Measurements from ENCODE around the gene PYGO1. TPM values are rescaled to one million over a fixed set of nuclear protein-coding genes. Genes with fewer than 3 reads are reported as not detected.
"Not testable (repeated sequence)": the region's sequence is repeated elsewhere in the genome, so short reads cannot be mapped to it uniquely, and the experiment has no call there.

Gene PYGO1
- polyA plus RNA-seq, 3 donors, result not detected

- H3K4me1 ChIP-seq (ENCODE audit: control insufficient read depth in 1 of 2, insufficient read depth in 2 of 2, low read length in 2 of 2), result peaks cover 27 to 40% of the 10 kb centered on the region in 2 donors
These were observed 91.4 kb downstream of the PYGO1 start for GRCh38 chr15:55496716-55497115.

GRCh38 chr15:55494931-55495330 lies 93.2 kb downstream of the PYGO1 start:
- Histone ChIP-seq H2AFZ (ENCODE audit: insufficient read depth, low read depth, low read length, poor library complexity, severe bottlenecking) (no peak overlapping the region), H4K20me1 (ENCODE audit: insufficient read depth, low read length) (no peaks in the 10 kb centered on the region), H3K36me3 (replicated peaks in 1 of 2; ENCODE audit: control insufficient read depth in 1 of 2, insufficient read depth in 2 of 2, low read length in 2 of 2) (no peaks in the 10 kb centered on the region), H3K4me1 (ENCODE audit: control insufficient read depth in 1 of 2, insufficient read depth in 2 of 2, low read length in 2 of 2) (peaks cover 27 to 40% of the 10 kb centered on the region in 2 donors), H3K4me3 (replicated peaks in 1 of 3; ENCODE audit: low read depth in 2 of 3, low read length in 3 of 3) (peak overlapping the region in 1 of 3 experiments; percentile 35), H3K27ac (ENCODE audit: low read depth in 1 of 2, low read length in 2 of 2) (peak overlapping the region; percentile 39 to 72), H3K4me2 (replicated peaks; ENCODE audit: extremely low read depth, low read length, poor library complexity, severe bottlenecking) (peak overlapping the region; percentile 49), H3K27me3 (ENCODE audit: control insufficient read depth in 2 of 2, insufficient read depth in 2 of 2, low read length in 2 of 2) (no peaks in the 10 kb centered on the region), H3K9me3 (replicated peaks in 1 of 2; ENCODE audit: control insufficient read depth in 1 of 2, insufficient read depth in 1 of 2, low read length in 2 of 2) (no peaks in the 10 kb centered on the region), H3K79me2 (ENCODE audit: insufficient read depth, low read length) (no peaks in the 10 kb centered on the region), H3K9ac (ENCODE audit: insufficient read depth, low read length, poor library complexity, severe bottlenecking) (no peak overlapping the region)
- DNase-seq, result peak; percentile 71 to 92 (median 86)
- no CpG with 5 or more reads among the region's 1 CpG for WGBS (ENCODE audit: insufficient coverage)
- peaks cover 27% of the 10 kb centered on the region for H3K4me1 Mint-ChIP-seq
- H3K27me3 Mint-ChIP-seq (ENCODE audit: low read depth in 3 of 3), result no peaks in the 10 kb centered on the region
- no peak overlapping the region for H3K4me3 Mint-ChIP-seq
- H3K9me3 Mint-ChIP-seq, result no peaks in the 10 kb centered on the region
- intact Hi-C loops (cut with micrococcal nuclease), result no loop called here
- no peak for TF ChIP-seq CTCF (IDR thresholded peaks at IDR 0.05)
- peak overlapping the region; percentile 71 to 91 (median 87) for H3K27ac Mint-ChIP-seq
- no peaks in the 10 kb centered on the region for H3K36me3 Mint-ChIP-seq

More at GRCh38 chr15:55496716-55497115, 91.4 kb downstream of the PYGO1 start:
- Histone ChIP-seq H3K9me3 (replicated peaks in 1 of 2; ENCODE audit: control insufficient read depth in 1 of 2, insufficient read depth in 1 of 2, low read length in 2 of 2) (no peaks in the 10 kb centered on the region), H3K9ac (ENCODE audit: insufficient read depth, low read length, poor library complexity, severe bottlenecking) (no peak overlapping the region), H3K27ac (ENCODE audit: low read depth in 1 of 2, low read length in 2 of 2) (no peak overlapping the region), H3K79me2 (ENCODE audit: insufficient read depth, low read length) (no peaks in the 10 kb centered on the region), H4K20me1 (ENCODE audit: insufficient read depth, low read length) (no peaks in the 10 kb centered on the region), H3K27me3 (ENCODE audit: control insufficient read depth in 2 of 2, insufficient read depth in 2 of 2, low read length in 2 of 2) (no peaks in the 10 kb centered on the region), H2AFZ (ENCODE audit: insufficient read depth, low read depth, low read length, poor library complexity, severe bottlenecking) (no peak overlapping the region), H3K4me2 (replicated peaks; ENCODE audit: extremely low read depth, low read length, poor library complexity, severe bottlenecking) (no peak overlapping the region), H3K36me3 (replicated peaks in 1 of 2; ENCODE audit: control insufficient read depth in 1 of 2, insufficient read depth in 2 of 2, low read length in 2 of 2) (no peaks in the 10 kb centered on the region), H3K4me3 (replicated peaks in 1 of 3; ENCODE audit: low read depth in 2 of 3, low read length in 3 of 3) (no peak overlapping the region)
- Mint-ChIP-seq H3K27me3 (ENCODE audit: low read depth in 3 of 3) (peaks cover 0 to 2% (median under 1%) of the 10 kb centered on the region in 3 donors), H3K4me1 (peaks cover 27% of the 10 kb centered on the region), H3K4me3 (no peak overlapping the region), H3K36me3 (no peaks in the 10 kb centered on the region), H3K9me3 (no peaks in the 10 kb centered on the region), H3K27ac (no peak overlapping the region)
- 22% methylated on average over 1 of the region's 2 CpGs for WGBS (ENCODE audit: insufficient coverage)
- TF ChIP-seq CTCF (IDR thresholded peaks at IDR 0.05), result no peak
- DNase-seq, result no peak
- intact Hi-C loops (cut with micrococcal nuclease), result no loop called here

GRCh38 chr15:55488952-55489600 lies 99.1 kb downstream of the PYGO1 start:
- H3K36me3 ChIP-seq (replicated peaks in 1 of 2; ENCODE audit: control insufficient read depth in 1 of 2, insufficient read depth in 2 of 2, low read length in 2 of 2); H3K27ac ChIP-seq (ENCODE audit: low read depth in 1 of 2, low read length in 2 of 2); H4K20me1 ChIP-seq (ENCODE audit: insufficient read depth, low read length); H3K4me2 ChIP-seq (replicated peaks; ENCODE audit: extremely low read depth, low read length, poor library complexity, severe bottlenecking); H3K4me3 ChIP-seq (replicated peaks in 1 of 3; ENCODE audit: low read depth in 2 of 3, low read length in 3 of 3); H3K9ac ChIP-seq (ENCODE audit: insufficient read depth, low read length, poor library complexity, severe bottlenecking); H3K4me3 Mint-ChIP-seq; H3K4me1 Mint-ChIP-seq; H3K27me3 Mint-ChIP-seq (ENCODE audit: low read depth in 3 of 3); H3K79me2 ChIP-seq (ENCODE audit: insufficient read depth, low read length); intact Hi-C loops (cut with micrococcal nuclease); H3K9me3 ChIP-seq (replicated peaks in 1 of 2; ENCODE audit: control insufficient read depth in 1 of 2, insufficient read depth in 1 of 2, low read length in 2 of 2); H2AFZ ChIP-seq (ENCODE audit: insufficient read depth, low read depth, low read length, poor library complexity, severe bottlenecking); H3K27me3 ChIP-seq (ENCODE audit: control insufficient read depth in 2 of 2, insufficient read depth in 2 of 2, low read length in 2 of 2); H3K36me3 Mint-ChIP-seq; H3K27ac Mint-ChIP-seq; DNase-seq: not testable (repeated sequence)
- peaks cover 6 to 11% of the 10 kb centered on the region in 2 donors for H3K4me1 ChIP-seq (ENCODE audit: control insufficient read depth in 1 of 2, insufficient read depth in 2 of 2, low read length in 2 of 2)
- H3K9me3 Mint-ChIP-seq, result peaks cover 4 to 16% (median 12%) of the 10 kb centered on the region in 7 donors
- 95% methylated on average over 4 of the region's 9 CpGs for WGBS (ENCODE audit: insufficient coverage)
